SW480 (cell line): ENCODE data around the gene PPP1R7.
A peak's percentile ranks its signal among the peaks of the same experiment; 100 is the strongest.

ENCODE experiments used
- DNase-seq: peaks from one replicate; pipeline ENCODE4 v3.0.0-alpha.2; 2016; ENCODE audit warnings: low spot score

Gene PPP1R7

GRCh38 chr2:241141214-241141770, 9.0 kb upstream of the PPP1R7 start:
- DNase-seq = no peak

GRCh38 chr2:241142063-241142462, 8.2 kb upstream of the PPP1R7 start:
- no peak for DNase-seq

DNA sequence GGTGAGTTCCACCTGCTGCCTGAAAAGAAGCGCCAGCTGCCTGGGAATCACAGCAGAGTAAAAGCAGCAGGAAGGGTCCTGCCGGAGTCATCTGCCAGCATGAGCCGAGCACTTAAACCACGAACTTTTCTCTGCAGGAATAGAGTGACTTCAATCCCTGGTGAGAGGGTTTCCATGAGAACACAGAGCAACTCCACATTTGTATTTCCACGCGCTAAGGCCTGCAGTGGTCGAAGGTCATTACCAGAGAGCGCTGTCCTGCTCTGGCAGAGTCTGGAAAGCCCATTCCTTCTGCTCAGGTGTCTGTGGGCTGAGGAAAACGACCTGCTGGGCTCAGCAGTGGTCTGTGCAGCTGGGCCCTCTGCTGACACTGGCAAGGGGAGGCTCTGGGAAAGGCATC, 7.7 kb upstream of the PPP1R7 start:
- DNase-seq = no peak

DNA sequence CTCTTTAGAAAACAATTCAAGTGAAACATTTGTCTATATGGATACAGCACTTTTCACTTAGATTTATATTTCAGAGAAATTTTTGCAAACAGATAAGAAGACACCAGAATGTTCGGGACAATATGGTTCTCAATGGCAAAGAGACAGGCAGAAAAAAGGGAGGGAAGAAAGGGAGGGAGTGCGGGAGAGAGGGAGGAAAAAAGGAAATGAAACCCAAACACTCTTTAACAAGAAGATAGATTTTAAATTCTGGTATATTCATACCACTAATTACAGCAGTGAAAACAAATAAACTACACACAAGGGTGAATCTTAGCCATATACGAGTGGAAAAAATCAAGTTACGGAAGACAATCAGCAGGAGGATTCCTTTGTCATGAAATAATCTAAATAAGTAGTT, 4.0 kb upstream of the PPP1R7 start:
- DNase-seq = no peak

- DNase-seq = no peak
These were observed 2.9 kb upstream of the PPP1R7 start for GRCh38 chr2:241147336-241147735.

DNA sequence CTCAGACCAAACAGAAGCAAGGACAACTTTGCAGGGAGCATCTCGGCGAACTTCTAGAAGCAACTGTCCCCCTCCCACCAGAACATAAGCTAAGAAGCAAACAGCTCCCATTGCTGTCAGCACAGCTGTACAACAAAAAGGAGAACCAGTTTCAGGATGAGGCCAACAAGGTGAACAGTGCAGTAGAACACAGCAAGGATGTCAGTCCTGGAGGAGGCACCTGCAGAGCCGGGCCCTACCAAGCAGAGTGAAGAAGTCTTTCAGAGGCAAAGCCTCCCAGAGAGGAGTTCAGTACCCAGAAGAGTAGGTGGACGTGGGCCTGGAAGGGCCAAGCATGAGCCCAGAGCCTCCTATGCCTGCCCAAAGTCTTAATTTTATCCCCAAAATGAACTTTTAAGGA, 2.0 kb upstream of the PPP1R7 start:
- no peak for DNase-seq

GRCh38 chr2:241148891-241149674, 1.2 kb upstream of the PPP1R7 start, which contains the start of gene PASK:
PASK (minus strand) TSS chr2:241149472; CDS start chr2:241143032, 6,440 bp downstream.
- peak; percentile 96 for DNase-seq

DNA sequence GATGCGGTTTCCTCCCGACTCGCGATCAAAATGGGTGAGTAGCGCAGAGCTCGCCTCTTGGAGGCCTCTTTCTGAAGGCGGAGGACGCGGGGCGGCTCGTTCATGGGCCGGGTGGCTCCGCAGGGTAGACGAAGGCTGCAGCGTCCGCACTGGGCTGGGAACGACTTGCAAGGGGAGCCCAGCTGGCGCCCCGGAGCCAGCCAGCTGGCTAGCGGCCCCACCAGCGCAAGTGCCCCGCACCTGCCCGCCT, 667 bp upstream of the PPP1R7 start:
- no peak for DNase-seq

GRCh38 chr2:241150660-241151530, 628 bp downstream of the PPP1R7 start:
- no peak for DNase-seq

GRCh38 chr2:241151934-241152660, 1.8 kb downstream of the PPP1R7 start:
- DNase-seq = no peak

DNA sequence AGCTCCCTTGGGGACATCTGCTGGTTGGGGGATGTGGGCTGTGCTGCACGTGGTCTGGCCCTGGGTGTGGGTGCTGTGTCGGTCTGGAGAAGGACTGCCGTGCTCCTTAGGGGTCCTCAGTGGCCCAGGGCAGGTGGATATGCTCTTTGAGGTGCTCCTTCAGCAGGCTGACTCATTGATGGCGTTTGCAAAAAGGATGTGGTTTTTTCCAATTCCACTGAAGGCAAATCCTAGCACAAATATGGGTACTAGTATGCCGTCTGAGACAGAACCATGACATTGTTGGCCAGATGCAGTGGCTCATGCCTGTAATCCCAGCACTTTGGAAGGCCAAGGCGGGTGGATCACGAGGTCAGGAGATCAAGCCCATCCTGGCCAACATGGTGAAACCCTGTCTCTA, 3.3 kb downstream of the PPP1R7 start:
- peak; percentile 13 for DNase-seq

DNA sequence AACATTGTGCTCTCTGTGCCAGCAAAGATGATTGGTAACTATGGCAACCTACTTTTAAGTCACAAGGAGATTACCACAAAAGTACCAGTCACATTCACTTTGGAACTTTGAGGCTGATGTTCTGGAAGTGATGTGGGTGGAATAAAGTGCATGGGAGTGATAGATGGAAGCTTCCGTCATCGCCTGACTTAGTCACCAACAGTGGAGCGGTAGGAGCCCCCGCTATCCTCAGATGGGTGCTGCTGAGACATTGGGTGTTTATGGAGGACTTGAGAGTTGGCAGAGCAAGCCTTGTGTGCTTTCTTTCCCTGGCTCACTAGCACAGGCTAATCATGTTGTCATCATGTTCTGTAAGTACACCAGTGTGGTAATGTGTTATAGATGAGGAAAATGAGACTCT, 4.6 kb downstream of the PPP1R7 start:
- no peak for DNase-seq

DNA sequence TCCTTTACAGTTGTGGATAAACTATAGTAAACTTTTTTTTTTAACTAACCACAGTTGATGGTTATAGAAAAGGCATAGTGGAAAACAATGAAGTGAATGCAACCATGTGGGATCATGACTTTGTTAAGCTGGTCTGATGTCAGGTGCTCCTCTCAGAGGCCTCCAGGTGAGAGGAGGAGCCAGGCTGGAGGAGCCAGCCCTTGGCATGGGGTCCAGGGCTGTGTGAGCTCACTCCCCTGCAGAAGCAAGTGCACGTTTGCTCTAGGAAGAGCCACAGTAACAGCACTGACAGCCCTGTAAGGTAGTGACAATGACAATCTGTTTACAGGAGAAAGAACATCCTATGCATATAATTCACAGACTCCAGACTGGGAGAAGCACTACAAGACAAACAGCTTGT, 5.7 kb downstream of the PPP1R7 start:
- DNase-seq = no peak

DNA sequence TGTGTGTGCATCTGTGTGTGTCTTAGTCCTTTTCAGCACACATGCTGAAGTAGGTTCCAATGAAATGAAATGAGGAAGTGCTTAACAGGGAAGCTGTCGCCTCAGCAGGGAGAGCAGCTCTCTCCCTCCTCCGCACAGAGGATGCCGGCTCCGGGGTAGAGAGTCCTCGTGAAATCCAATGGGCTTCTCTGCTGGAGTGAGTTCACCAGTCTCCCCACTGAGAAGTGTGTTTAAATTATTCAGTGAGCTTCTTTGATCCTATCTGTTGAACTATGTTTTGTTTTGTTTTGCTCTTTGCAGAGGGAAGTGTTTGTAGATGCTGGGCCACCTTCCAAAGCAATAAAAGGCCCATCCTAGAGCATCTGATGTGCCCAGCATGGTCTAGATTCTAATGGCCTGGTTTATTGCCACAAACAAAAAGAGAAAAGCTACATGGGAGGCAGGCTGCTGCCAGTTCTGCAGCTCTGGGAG, 6.7 kb downstream of the PPP1R7 start:
- no peak for DNase-seq

GRCh38 chr2:241157841-241158545, 7.7 kb downstream of the PPP1R7 start:
- no peak for DNase-seq

DNA sequence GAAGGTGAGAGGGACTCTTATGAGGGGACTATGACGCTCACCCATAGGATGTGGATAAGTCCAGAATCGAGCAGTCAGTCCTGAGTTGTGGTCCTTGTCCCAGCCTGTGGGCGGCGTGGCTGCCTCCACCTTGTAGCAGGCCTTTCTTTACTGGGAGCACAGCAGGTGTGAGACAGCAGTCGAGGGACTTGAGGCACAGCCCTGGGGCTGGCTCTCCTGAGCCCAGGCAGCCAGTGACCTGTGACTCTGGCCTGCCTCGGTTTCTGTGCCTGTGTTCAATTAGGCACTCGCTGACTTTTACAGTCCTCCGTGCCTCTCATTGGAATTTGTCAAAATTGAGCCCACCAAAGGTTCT, 8.3 kb downstream of the PPP1R7 start:
- no peak for DNase-seq

- DNase-seq = no peak
These were observed 8.8 kb downstream of the PPP1R7 start for GRCh38 chr2:241159116-241159515.

DNA sequence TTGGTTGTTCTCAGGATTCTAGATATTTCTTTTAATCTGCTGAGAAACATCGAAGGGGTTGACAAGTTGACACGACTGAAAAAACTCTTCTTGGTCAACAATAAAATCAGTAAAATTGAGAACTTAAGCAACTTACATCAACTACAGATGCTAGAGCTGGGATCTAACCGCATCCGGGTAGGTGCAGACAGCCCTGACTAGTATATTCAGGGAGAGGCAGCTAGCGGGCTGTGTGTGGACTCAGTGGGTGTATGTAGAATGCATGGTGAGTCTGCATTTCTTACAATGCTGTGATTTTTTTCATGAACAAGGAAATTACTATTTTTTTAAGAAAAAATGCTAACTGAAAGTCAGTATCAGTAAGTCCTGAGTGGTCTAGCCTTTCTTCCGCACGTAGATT, 10.1 kb downstream of the PPP1R7 start:
- no peak for DNase-seq

DNA sequence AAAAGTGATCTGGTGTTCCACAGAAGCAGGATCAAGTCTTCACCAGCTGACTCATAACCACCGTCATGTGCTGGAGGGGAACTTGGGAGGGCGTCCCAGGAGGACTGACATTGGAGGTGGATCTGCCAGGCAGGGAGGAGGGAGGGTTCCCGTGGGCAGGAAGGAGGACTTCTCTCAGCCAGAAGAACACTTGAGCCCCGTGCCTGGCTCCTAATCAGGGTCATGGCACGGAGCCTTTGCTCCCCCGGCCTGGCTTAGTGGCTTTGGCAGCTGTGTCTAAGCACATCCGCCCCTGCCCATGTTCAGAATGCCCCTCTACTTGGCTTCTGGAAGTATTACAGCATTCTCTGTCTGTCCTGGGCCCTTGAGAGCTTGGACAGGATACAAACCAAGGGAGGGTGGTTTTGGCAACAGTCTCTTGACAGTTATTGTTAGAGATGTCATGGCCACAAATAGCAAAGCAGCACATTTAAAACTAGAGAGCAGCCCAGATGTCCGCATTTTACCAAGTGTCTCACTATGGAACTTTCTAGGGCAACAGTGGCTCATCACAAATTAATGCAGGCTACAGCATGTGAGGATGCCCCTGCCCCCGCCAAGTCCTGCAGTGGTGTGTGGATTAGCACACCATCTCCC, 11.5 kb downstream of the PPP1R7 start:
- DNase-seq = no peak

DNA sequence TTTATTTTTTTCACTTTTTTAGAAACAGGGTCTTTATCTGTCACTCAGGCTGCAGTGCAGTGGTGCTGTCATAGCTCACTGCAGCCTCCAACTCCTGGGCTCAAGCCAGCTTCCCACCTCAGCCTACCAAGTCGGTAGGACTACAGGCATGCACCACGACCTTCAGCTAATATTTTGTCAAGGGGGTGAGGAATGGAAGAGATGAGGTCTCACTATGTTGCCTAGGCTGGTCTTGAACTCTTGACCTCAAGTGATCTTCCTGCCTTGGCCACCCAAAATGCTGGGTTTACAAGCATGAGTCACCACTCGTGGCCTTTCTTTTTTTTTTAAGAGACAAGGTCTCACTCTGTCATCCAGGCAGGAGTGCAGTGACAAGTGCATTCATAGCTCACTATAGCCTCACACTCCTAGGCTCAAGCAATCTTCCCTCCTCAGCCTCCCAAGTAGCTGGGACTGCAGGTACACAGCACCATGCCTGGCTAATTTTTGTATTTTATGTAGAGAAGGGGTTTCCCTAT, 13.4 kb downstream of the PPP1R7 start:
- no peak for DNase-seq

DNA sequence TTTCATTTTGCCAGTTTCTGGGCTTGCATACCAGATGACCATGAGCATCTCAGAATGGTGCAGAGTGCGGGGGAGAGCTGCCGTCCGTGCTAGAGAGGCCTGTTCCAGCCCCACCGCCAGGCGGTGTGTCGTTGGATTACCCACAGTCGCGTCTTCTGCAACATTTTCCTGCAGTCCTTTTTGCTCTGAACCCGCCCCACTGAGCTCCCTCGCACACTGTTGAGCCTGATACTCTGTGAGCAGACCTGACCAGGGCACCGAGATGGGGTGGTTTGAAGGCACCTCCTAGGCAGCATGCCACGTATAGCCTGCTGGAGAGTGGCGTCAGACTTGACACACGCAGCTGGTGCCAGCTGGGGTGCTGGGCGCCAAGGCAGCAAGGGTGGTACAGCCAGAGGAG, 18.1 kb downstream of the PPP1R7 start:
- DNase-seq = no peak
